Renal cortical epithelial cell (primary cell): ENCODE results near the gene SUCLG2. TPM values are rescaled to one million over a fixed set of nuclear protein-coding genes. Genes with fewer than 3 reads are reported as not detected.

Experiments used
- DNase-seq: peaks from one replicate; pipeline ENCODE4 v3.0.0-alpha.2; 2011; ENCODE audit warnings: low read depth
- total RNA-seq: library from RNA; depleted of rRNA; stranded (reverse); fragments of >200 nt; gene quantifications from 2 replicates; pipeline ENCODE4 v1.2.3, GENCODE V29; 2014

Gene SUCLG2
- total RNA-seq, 1 donor from 2014 or later, result 111 TPM

- DNase-seq, result no peak
These were observed 138.6 kb downstream of the SUCLG2 start for GRCh38 chr3:67515778-67516177.

- DNase-seq, result peak; percentile 59
These were observed 144.8 kb downstream of the SUCLG2 start for GRCh38 chr3:67509471-67510075.

GRCh38 chr3:67507584-67507983 is 146.8 kb downstream of the SUCLG2 start:
- DNase-seq, result no peak

- DNase-seq, result no peak
These were observed 153.7 kb downstream of the SUCLG2 start for GRCh38 chr3:67500709-67501108.

- no peak for DNase-seq
These were observed 156.7 kb downstream of the SUCLG2 start for GRCh38 chr3:67497746-67498145.

GRCh38 chr3:67495751-67496150 is 158.7 kb downstream of the SUCLG2 start:
- DNase-seq, result no peak

GRCh38 chr3:67493808-67494207 is 160.6 kb downstream of the SUCLG2 start:
- no peak for DNase-seq

GRCh38 chr3:67490658-67491057 is 163.8 kb downstream of the SUCLG2 start:
- no peak for DNase-seq

- DNase-seq, result peak; percentile 53
These were observed 164.6 kb downstream of the SUCLG2 start for GRCh38 chr3:67489816-67490215.

- no peak for DNase-seq
These were observed 166.8 kb downstream of the SUCLG2 start for GRCh38 chr3:67487564-67488114.

GRCh38 chr3:67486883-67487282 is 167.5 kb downstream of the SUCLG2 start:
- DNase-seq, result no peak

GRCh38 chr3:67484085-67484484 is 170.3 kb downstream of the SUCLG2 start:
- no peak for DNase-seq

- no peak for DNase-seq
These were observed 173.3 kb downstream of the SUCLG2 start for GRCh38 chr3:67481126-67481525.

- DNase-seq, result no peak
These were observed 176.0 kb downstream of the SUCLG2 start for GRCh38 chr3:67478423-67478822.

- DNase-seq, result no peak
These were observed 180.1 kb downstream of the SUCLG2 start for GRCh38 chr3:67474311-67474710.

GRCh38 chr3:67472674-67473201 is 181.7 kb downstream of the SUCLG2 start:
- DNase-seq, result no peak

GRCh38 chr3:67470207-67470606 is 184.2 kb downstream of the SUCLG2 start:
- no peak for DNase-seq

- DNase-seq, result peak; percentile 78
These were observed 185.9 kb downstream of the SUCLG2 start for GRCh38 chr3:67468511-67468910.

GRCh38 chr3:67463656-67464055 is 190.8 kb downstream of the SUCLG2 start:
- no peak for DNase-seq

GRCh38 chr3:67462187-67462586 is 192.2 kb downstream of the SUCLG2 start:
- DNase-seq, result no peak

GRCh38 chr3:67461667-67462142 is 192.7 kb downstream of the SUCLG2 start:
- DNase-seq, result no peak

- peak; percentile 30 for DNase-seq
These were observed 193.4 kb downstream of the SUCLG2 start for GRCh38 chr3:67460841-67461510.

- DNase-seq, result no peak
These were observed 194.6 kb downstream of the SUCLG2 start for GRCh38 chr3:67459796-67460195.
